Rectal smooth muscle tissue (tissue), 1 donor: Measurements from ENCODE around the gene PHF21B.

Experiments used
- H3K27ac ChIP-seq: one replicate; pipeline ENCODE4 v1.7.0; 2013; ENCODE audit warnings: low read depth, low read length, inconsistent platforms
- H3K27me3 ChIP-seq: one replicate; pipeline ENCODE4 v1.7.0; 2013; ENCODE audit warnings: low read length; ENCODE audit not compliant: control insufficient read depth, insufficient read depth
- H3K36me3 ChIP-seq: one replicate; pipeline ENCODE4 v1.7.0; 2013; ENCODE audit warnings: low read length; ENCODE audit not compliant: control insufficient read depth, insufficient read depth
- H3K4me1 ChIP-seq: one replicate; pipeline ENCODE4 v1.7.0; 2013; ENCODE audit warnings: low read length; ENCODE audit not compliant: control insufficient read depth, insufficient read depth
- H3K4me3 ChIP-seq: one replicate; pipeline ENCODE4 v1.7.0; 2013; ENCODE audit warnings: low read length
- H3K9ac ChIP-seq: one replicate; pipeline ENCODE4 v1.7.0; 2013; ENCODE audit warnings: low read length

The PHF21B gene

DNA sequence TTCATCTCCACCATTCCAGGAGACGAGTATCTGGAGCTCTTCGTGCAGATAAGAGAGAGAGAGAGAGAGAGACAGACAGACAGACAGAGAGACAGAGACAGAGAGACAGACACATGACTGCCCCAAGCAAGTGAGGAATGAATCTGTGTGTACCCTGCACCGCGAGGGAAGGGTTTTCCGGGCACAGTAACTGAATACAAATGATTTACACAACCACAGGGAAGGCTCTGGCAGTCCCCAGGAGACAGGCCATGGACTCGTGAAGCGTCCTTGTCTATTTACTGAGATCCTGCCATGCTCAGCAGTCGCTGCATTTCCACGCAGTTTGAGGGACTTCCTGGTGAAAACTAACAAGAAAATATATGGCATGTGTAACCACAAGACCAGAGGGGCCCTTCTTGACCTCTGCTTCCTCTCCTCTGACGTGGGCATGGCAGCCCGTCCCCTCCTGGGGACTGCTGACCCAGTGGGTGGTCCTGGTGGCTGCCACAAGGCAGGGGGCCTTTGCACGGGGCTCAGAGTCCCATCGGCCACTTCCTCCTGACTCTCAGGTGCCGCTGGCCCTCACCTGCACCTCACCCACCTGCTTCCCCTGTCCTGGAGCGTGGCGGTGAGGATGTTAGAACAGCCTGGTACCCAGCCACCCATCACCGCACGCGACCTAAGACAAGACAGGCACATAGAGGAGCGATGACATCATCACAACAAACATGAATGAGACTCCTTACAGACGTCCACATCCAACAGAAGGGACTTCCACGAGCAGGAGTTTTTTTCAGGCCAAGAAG is 75.9 kb downstream of the PHF21B start:
- Histone ChIP-seq H3K27me3 (peaks cover 2% of the 10 kb centered on the region), H3K4me3 (no peak overlapping the region), H3K36me3 (no peaks in the 10 kb centered on the region), H3K27ac (no peak overlapping the region), H3K9ac (no peak overlapping the region), H3K4me1 (no peaks in the 10 kb centered on the region)

DNA sequence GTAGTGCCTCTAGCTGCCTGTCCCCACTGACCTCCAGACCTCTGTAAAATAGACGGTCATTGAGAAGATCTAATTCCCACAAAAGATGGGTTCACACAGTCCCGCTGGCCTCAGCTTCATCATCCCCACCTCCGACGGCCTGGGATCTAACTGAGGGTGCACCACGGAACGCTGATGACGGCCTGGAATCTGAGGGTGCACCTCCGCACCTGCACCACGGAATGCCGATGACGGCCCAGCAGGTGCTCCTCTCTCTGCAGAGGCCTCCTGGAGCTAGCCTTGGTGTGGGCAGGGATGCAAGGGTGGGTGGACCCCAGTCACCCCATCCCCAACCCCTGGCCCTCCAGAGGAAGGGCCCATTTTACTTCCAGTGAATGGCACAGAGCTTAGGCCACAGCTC is 77.3 kb downstream of the PHF21B start:
- Histone ChIP-seq H3K4me3 (no peak overlapping the region), H3K27ac (no peak overlapping the region), H3K27me3 (peaks cover under 1% of the 10 kb centered on the region), H3K36me3 (no peaks in the 10 kb centered on the region), H3K9ac (no peak overlapping the region), H3K4me1 (no peaks in the 10 kb centered on the region)

DNA sequence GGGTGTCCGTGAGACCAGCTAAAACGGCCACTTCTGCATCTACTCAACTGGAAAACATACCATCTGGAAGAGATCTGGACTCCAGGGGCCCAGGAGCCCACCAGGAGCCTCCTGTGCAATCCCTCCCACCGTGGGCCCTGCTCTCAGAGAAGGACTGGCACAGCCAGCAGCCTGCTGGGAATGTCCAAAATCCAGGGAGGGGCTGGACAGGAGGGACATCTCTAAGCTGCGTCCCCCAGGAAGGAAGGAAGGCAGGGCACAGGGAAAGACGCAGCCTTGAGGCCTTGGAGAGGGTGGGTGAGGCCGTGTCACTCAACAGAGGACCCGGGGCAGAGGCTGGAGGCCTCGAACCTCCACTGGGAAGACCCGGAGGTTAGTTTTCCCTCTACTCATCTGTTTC is 78.0 kb downstream of the PHF21B start:
- Histone ChIP-seq H3K27ac (no peak overlapping the region), H3K27me3 (no peaks in the 10 kb centered on the region), H3K4me3 (no peak overlapping the region), H3K36me3 (no peaks in the 10 kb centered on the region), H3K9ac (no peak overlapping the region), H3K4me1 (no peaks in the 10 kb centered on the region)

DNA sequence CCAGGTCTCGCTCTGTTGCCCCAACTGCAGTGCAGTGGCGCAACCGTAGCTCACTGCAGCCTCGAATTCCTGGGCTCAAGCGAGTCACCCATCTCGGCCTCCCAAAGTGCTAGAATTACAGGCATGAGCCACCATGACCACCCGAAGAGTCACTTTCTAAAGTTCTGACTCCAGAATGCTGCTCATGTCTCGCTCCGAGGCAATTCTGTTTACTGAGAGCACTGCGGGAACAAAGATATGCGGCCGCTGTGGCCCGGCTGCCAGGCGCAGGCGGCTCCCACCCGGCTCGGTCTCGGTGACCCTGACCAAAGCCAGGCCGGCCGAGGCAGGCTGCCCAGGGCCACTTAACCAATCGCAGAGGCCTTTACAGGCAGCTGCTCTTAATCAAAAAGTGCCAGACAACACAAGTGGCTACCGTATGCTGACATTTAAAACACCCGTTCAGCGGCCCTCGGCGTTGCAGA is 78.7 kb downstream of the PHF21B start:
- no peak overlapping the region for H3K4me3 ChIP-seq
- H3K36me3 ChIP-seq, result no peaks in the 10 kb centered on the region
- no peaks in the 10 kb centered on the region for H3K4me1 ChIP-seq
- H3K27me3 ChIP-seq, result no peaks in the 10 kb centered on the region
- no peak overlapping the region for H3K9ac ChIP-seq
- no peak overlapping the region for H3K27ac ChIP-seq

DNA sequence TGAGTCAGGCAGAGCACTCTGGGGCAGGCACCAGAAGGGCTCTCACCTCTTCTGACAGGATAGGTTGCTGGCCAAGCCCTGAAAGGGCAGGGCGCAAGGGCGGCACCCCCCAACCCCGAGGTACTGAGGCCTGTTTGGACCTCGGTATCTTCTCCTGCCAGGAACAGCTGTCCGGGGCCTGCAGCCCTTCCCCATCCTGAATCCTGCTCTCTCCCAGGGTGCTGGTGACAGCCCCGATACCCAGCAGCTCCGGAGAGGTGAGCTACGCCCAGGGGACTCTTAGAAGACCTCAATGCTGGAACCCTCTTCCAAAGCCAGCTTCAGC is 79.1 kb downstream of the PHF21B start:
- Histone ChIP-seq H3K4me3 (no peak overlapping the region), H3K4me1 (no peaks in the 10 kb centered on the region), H3K9ac (no peak overlapping the region), H3K27me3 (no peaks in the 10 kb centered on the region), H3K27ac (no peak overlapping the region), H3K36me3 (no peaks in the 10 kb centered on the region)

DNA sequence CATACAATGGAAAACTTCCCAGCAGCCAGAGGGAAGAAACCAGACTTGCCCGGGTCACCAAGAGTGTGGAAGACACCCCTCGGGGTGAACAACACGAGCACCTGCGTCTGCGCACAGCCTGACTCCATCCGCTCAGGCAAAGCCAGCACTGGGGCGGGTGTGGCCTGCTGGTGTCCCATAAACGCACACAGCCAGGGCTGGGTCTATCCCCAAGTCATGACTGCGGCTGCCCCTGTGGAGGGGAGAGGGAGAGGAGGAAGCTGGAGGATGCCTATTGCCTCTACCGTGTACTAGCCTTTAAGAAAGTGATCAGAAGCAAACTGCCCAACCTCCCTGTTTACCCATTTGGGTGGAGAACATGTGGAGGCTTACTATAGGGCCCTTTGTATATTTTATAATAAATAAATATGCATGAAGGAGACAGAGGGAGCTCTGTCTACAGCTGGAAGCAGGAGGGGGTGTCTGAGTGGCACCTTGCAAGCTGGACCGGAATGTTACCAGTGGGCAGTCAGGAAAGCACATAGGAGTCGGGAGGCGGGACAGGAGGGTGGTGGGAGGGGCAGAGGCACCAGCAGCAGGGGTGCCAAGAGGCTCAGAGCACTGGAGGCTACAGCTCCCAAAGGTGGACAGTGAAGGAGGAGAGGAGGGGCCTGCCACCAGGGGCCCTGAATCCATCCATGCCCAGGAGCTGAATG is 79.6 kb downstream of the PHF21B start:
- H3K4me3 ChIP-seq, result no peak overlapping the region
- H3K27me3 ChIP-seq, result no peaks in the 10 kb centered on the region
- no peaks in the 10 kb centered on the region for H3K36me3 ChIP-seq
- no peaks in the 10 kb centered on the region for H3K4me1 ChIP-seq
- H3K27ac ChIP-seq, result no peak overlapping the region
- no peak overlapping the region for H3K9ac ChIP-seq

DNA sequence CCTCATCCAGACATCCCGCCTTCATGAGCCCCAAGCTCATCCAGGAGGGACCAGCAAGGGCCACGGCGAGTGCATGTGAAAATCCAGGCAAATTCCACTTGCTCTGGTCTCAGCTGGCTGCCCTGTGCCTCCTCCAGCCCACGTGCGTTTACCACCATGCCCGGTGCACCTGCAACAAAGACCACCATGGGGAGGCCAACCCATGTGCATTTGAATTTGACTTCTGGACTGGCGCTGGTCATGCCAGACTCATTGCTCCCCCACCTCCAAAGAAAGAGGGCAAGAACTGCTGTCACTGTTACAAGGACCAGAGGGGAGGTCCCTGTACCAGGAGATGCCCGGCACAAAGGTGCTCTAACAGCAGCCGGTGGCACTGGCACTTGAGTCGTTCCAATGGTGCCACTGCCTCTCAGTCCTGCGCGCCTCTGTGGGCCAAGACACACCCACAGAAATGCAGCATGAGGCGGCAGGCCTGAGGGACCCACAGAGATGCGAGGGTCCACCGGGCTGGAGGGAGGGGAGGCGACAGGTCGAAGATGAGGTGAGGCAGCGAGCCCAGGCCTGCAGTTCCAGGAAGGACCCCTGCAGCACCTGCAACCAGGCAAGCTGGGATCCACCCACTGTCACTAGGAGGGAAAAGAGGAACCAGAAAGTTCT is 80.3 kb downstream of the PHF21B start:
- Histone ChIP-seq H3K27ac (no peak overlapping the region), H3K36me3 (no peaks in the 10 kb centered on the region), H3K27me3 (no peaks in the 10 kb centered on the region), H3K4me3 (no peak overlapping the region), H3K4me1 (no peaks in the 10 kb centered on the region), H3K9ac (no peak overlapping the region)

DNA sequence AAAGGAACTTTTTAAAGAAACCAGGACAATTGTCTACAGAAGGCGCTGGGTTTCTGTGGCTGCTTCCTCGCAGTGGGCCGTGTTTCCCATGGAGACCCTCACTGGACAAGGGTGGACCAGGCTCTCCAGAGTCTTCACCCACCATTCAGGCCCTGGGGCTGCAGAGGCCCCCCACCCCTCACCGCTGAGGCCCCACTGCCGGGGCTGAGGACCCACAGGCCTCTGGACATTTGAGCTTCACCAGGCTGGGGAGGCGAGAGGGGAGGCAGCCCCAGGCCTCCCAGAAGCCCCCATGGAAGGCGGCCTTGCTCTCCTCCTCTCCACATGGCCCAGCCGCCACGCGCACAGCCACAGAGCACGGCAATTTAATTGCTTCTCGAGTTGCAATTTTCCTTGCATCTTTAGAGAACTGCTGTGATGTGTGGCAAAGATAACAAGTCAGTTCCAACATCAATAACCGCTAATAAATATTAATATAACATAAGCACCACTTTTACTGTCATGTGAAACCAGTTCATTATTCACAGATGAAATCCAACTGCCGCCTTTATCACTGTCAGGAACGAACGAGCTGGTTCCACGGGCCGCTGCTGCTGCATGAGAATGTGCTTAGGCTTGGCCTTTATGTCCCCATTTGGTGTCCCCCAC is 81.0 kb downstream of the PHF21B start:
- Histone ChIP-seq H3K9ac (no peak overlapping the region), H3K36me3 (no peaks in the 10 kb centered on the region), H3K4me3 (no peak overlapping the region), H3K4me1 (no peaks in the 10 kb centered on the region), H3K27me3 (no peaks in the 10 kb centered on the region), H3K27ac (no peak overlapping the region)

DNA sequence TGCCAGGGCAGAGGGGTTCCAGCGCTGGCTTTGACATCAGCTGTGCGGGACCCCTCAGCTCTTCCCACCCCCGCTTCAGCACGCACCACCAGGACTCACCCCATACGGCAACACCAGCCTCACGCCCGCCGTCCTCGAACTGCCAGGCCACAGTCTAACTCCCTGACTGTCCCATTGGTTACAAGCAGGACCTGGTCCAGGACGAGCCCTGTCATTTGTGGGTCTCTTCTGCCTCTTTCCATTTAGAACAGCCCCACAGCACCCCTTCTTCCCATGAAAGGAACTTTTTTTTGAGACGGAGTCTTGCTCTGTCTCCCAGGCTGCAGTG is 81.7 kb downstream of the PHF21B start:
- Histone ChIP-seq H3K27ac (no peak overlapping the region), H3K27me3 (no peaks in the 10 kb centered on the region), H3K36me3 (no peaks in the 10 kb centered on the region), H3K4me3 (no peak overlapping the region), H3K4me1 (no peaks in the 10 kb centered on the region), H3K9ac (no peak overlapping the region)

DNA sequence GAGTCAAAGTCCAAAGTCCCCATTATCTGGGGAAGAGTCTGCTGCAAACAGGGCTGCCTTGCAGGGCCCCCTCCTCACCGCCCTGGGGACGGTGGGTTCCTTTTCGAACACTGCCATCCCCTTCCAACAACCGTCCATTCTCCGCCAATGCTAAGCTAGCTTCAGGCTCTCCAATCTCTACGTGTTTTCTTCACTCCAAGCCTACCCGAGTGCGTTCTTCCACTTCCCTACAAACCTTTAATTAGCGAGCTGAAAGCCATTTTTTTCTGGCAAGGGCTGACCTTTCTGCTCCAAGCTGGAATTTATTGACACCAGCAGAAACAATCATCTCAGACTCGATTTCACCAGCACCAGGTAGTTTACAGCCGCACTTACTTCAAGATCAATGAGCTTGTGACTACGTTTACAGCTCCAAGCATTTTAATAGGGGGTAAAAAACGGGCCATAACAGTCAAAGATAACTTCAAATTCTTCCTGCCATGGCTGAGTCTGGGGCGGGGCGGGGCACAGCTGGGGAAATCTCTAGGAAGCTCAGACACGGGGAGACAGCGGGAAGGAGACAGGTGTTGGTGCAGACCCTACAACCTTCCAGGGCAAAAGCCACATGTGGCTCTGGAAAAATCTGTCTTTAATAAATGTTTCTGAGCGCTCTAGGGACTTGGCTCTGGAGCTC is 82.2 kb downstream of the PHF21B start:
- H3K36me3 ChIP-seq, result no peaks in the 10 kb centered on the region
- no peak overlapping the region for H3K27ac ChIP-seq
- no peaks in the 10 kb centered on the region for H3K27me3 ChIP-seq
- no peaks in the 10 kb centered on the region for H3K4me1 ChIP-seq
- no peak overlapping the region for H3K4me3 ChIP-seq
- H3K9ac ChIP-seq, result no peak overlapping the region

DNA sequence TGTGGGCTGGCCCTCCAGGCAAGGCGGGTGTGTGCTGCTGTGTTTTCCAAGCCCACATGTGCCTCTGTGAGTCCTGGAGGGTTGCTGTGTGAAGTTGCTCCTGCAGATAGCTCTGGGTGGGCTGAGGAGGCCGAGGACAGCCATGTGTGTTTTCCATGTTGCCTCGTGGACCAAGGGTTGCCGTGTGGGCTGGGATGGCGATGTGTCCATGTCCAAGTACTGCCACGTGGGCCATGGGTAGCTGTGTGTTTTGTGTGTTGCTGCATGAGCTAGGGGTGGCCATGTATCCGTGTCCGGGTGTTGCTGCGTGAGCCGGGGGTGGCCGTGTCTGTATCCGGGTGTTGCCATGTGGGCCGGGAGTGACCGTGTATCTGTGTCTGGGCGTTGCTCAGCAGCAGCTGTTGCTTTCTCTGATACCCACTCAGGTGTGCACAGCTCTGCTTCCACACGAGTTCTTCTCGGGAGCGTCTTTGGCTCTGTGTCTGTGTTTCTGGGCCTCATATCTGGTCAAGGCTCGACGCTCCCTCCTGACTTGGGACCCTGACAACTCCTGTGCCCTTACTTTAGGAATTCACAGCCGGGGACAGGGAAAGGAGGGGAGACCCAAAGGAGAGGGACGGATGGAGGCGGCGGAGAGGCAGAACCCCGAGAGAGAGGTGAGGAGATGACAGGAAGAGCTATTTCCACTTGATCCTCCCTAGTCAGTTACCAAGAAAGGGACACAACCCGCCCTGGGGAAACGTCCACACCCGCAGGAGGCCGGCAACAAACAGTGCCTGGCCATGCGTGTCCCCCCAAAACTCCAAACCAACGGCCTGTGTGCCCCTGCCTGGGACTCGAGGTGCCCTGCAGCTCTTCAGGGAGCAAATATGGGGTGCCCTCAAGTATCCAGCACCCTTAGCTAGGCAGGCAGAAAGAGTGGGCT is 83.1 kb downstream of the PHF21B start:
- Histone ChIP-seq H3K27me3 (no peaks in the 10 kb centered on the region), H3K27ac (no peak overlapping the region), H3K9ac (no peak overlapping the region), H3K4me3 (no peak overlapping the region), H3K36me3 (no peaks in the 10 kb centered on the region), H3K4me1 (no peaks in the 10 kb centered on the region)
